Keratinocyte (primary cell): Measurements from ENCODE around the gene C1GALT1C1. TPM values are rescaled to one million over a fixed set of nuclear protein-coding genes. Genes with fewer than 3 reads are reported as not detected.

Experiments
- DNase-seq: peaks from one replicate; pipeline ENCODE4 v3.0.0-alpha.2; 2011; ENCODE audit warnings: low read depth, missing footprints, low spot score
- FAIRE-seq: peaks from 2 replicates; lab custom pipeline; 2011; peaks lifted over from hg19 to GRCh38; lab: Jason Lieb, UNC
- H2AFZ ChIP-seq: 2 replicates; pipeline ENCODE4 v1.6.0; 2012; ENCODE audit warnings: low read length, control low read depth, inconsistent platforms; ENCODE audit not compliant: control insufficient read depth
- H3K27ac ChIP-seq: 2 replicates; pipeline ENCODE4 v1.5.1; 2011; ENCODE audit warnings: low read length; ENCODE audit not compliant: control insufficient read depth, insufficient read depth
- H3K27me3 ChIP-seq: 3 replicates; pipeline ENCODE4 v1.6.0; 2011; ENCODE audit warnings: low read length; ENCODE audit not compliant: control insufficient read depth, insufficient read depth; ENCODE audit errors: extremely low read depth
- H3K36me3 ChIP-seq, 2 experiments: 2 replicates in 1 of 2; 3 replicates in 1 of 2; pipeline ENCODE4 v1.5.1; 2011; ENCODE audit warnings: low read length in 2 of 2, mild to moderate bottlenecking in 1 of 2; ENCODE audit not compliant: control insufficient read depth in 2 of 2, insufficient read depth in 2 of 2; ENCODE audit errors: extremely low read depth in 1 of 2
- H3K4me1 ChIP-seq: 3 replicates; pipeline ENCODE4 v1.5.1; 2011; ENCODE audit warnings: low read length; ENCODE audit not compliant: control insufficient read depth, insufficient read depth; ENCODE audit errors: extremely low read depth
- H3K4me2 ChIP-seq: 3 replicates; pipeline ENCODE4 v1.6.0; 2011; ENCODE audit warnings: low read depth, low read length; ENCODE audit not compliant: control insufficient read depth, insufficient read depth; ENCODE audit errors: extremely low read depth
- H3K4me3 ChIP-seq, 3 experiments: fragments of 200-600 bp in 1 of 3; sonication (generic) in 1 of 3; 2 replicates in 2 of 3; 3 replicates in 1 of 3; pipeline ENCODE4 v1.5.1; 2011 to 2016; ENCODE audit warnings: low read length in 3 of 3, mild to moderate bottlenecking in 3 of 3, control low read depth in 2 of 3, inconsistent platforms in 1 of 3, low read depth in 1 of 3, mixed read lengths in 1 of 3, mixed run types in 1 of 3, moderate library complexity in 1 of 3; ENCODE audit not compliant: control insufficient read depth in 2 of 3, insufficient read depth in 2 of 3; ENCODE audit errors: extremely low read depth in 1 of 3
- H3K79me2 ChIP-seq: 2 replicates; pipeline ENCODE4 v1.6.0; 2012; ENCODE audit warnings: low read length; ENCODE audit not compliant: control insufficient read depth, insufficient read depth
- H3K9ac ChIP-seq: 3 replicates; pipeline ENCODE4 v1.6.0; 2011; ENCODE audit warnings: low read length; ENCODE audit not compliant: control insufficient read depth, insufficient read depth; ENCODE audit errors: extremely low read depth
- H3K9me1 ChIP-seq: 3 replicates; pipeline ENCODE4 v1.6.0; 2011; ENCODE audit warnings: low read length; ENCODE audit not compliant: control insufficient read depth, insufficient read depth; ENCODE audit errors: extremely low read depth
- H3K9me3 ChIP-seq: 2 replicates; pipeline ENCODE4 v1.5.1; 2012; ENCODE audit warnings: low read depth, low read length; ENCODE audit not compliant: control insufficient read depth
- H4K20me1 ChIP-seq: 3 replicates; pipeline ENCODE4 v1.6.0; 2011; ENCODE audit warnings: low read length; ENCODE audit not compliant: control insufficient read depth, insufficient read depth; ENCODE audit errors: extremely low read depth
- CTCF ChIP-seq, 3 experiments: IDR thresholded peaks in 1 of 3; conservative IDR thresholded peaks in 1 of 3; optimal IDR thresholded peaks in 1 of 3; 2 replicates in 2 of 3; 3 replicates in 1 of 3; pipeline versions ENCODE3 to v1.5.1; 2011; ENCODE audit warnings: low read length in 3 of 3, mild to moderate bottlenecking in 3 of 3, moderate library complexity in 2 of 3, control low read depth in 1 of 3, inconsistent platforms in 1 of 3; ENCODE audit not compliant: insufficient read depth in 2 of 3; ENCODE audit errors: extremely low read depth in 1 of 3
- EZH2 ChIP-seq: IDR thresholded peaks from one replicate; pipeline ENCODE4 v1.6.1; 2012; ENCODE audit warnings: inconsistent platforms, mild to moderate bottlenecking, low read length, moderate library complexity
- dilution Hi-C: fragments of 300-500 bp; cut with MboI; formaldehyde crosslinking; loops from one replicate; pipeline ENCODE4 v1.7.0; 2020; ENCODE audit warnings: low sequenced_read_pairs; ENCODE audit not compliant: extremely low pct_ligation_motif_present
- polyA plus RNA-seq, 5 experiments: library from polyadenylated mRNA; depleted of rRNA in 3 of 5; stranded (reverse) in 3 of 5; stranded (forward) in 1 of 5; unstranded in 1 of 5; fragments of >200 nt; gene quantifications; 1 replicate in 1 of 5; 2 replicates in 3 of 5; 3 replicates in 1 of 5; pipeline versions ENCODE4 v1.2.1 to v1.2.3, GENCODE V29; 2011 to 2012; ENCODE audit warnings: missing spikeins in 2 of 5, low read depth in 1 of 5, low replicate concordance in 1 of 5

The C1GALT1C1 gene
- polyA plus RNA-seq, 1 donor (not counting 4 experiments of a cell fraction or from before 2014, with no cell fraction given): 24.1 TPM

- Histone ChIP-seq H4K20me1 (no peaks in the 10 kb centered on the region), H3K36me3 (no peaks in the 10 kb centered on the region), H3K9me3 (no peaks in the 10 kb centered on the region), H3K9ac (no peak overlapping the region), H3K27ac (no peak overlapping the region), H3K9me1 (no peaks in the 10 kb centered on the region), H3K4me3 (no peak overlapping the region), H3K27me3 (no peaks in the 10 kb centered on the region), H3K4me1 (no peaks in the 10 kb centered on the region), H3K4me2 (no peak overlapping the region), H3K79me2 (no peaks in the 10 kb centered on the region), H2AFZ (no peak overlapping the region)
- DNase-seq (no peak), FAIRE-seq (no peak)
- dilution Hi-C loops: no loop called here
- TF ChIP-seq EZH2 (no peak), CTCF (optimal IDR thresholded peaks at IDR 0.05 in 1 of 3, IDR thresholded peaks at IDR 0.05 in 1 of 3, conservative IDR thresholded peaks at IDR 0.05 in 1 of 3; ENCODE audit: extremely low read depth in 1 of 3, insufficient read depth in 2 of 3, low read length in 3 of 3) (no peak)
Measured at GRCh38 chrX:120647127-120647526, 17.3 kb upstream of the C1GALT1C1 start.

GRCh38 chrX:120642871-120643270 is 13.0 kb upstream of the C1GALT1C1 start:
- Histone ChIP-seq H3K27me3 (no peaks in the 10 kb centered on the region), H4K20me1 (no peaks in the 10 kb centered on the region), H3K9ac (no peak overlapping the region), H2AFZ (no peak overlapping the region), H3K36me3 (no peaks in the 10 kb centered on the region), H3K4me2 (no peak overlapping the region), H3K27ac (no peak overlapping the region), H3K9me1 (no peaks in the 10 kb centered on the region), H3K79me2 (no peaks in the 10 kb centered on the region), H3K4me1 (no peaks in the 10 kb centered on the region), H3K9me3 (no peaks in the 10 kb centered on the region), H3K4me3 (no peak overlapping the region)
- TF ChIP-seq CTCF (optimal IDR thresholded peaks at IDR 0.05 in 1 of 3, IDR thresholded peaks at IDR 0.05 in 1 of 3, conservative IDR thresholded peaks at IDR 0.05 in 1 of 3; ENCODE audit: extremely low read depth in 1 of 3, insufficient read depth in 2 of 3, low read length in 3 of 3) (no peak), EZH2 (no peak)
- DNase-seq (no peak), FAIRE-seq (no peak)
- dilution Hi-C loops: no loop called here
